Measurements from ENCODE around the gene MBNL1. TPM values are rescaled to one million over a fixed set of nuclear protein-coding genes. Genes with fewer than 3 reads are reported as not detected.
"Not testable (repeated sequence)": the region's sequence is repeated elsewhere in the genome, so short reads cannot be mapped to it uniquely, and the experiment has no call there.

MBNL1 gene
- total and polyA plus RNA-seq, 7 experiments from 2014 or later: 371 to 675 (median 497) TPM

- Histone ChIP-seq H3K4me1 (ENCODE audit: control insufficient read depth in 2 of 2, insufficient read depth in 2 of 2, low read length in 2 of 2) (peaks cover 18 to 24% of the 10 kb centered on the region in 2 donors), H3K36me3 (ENCODE audit: control insufficient read depth in 2 of 3, insufficient read depth in 3 of 3, low read length in 3 of 3) (peaks cover 0 to 24% (median 3%) of the 10 kb centered on the region in 3 experiments)
- H3K27me3 Mint-ChIP-seq; H3K4me3 ChIP-seq (ENCODE audit: low read length); intact Hi-C loops (cut with micrococcal nuclease); DNase-seq; H3K27ac ChIP-seq (ENCODE audit: low read depth, low read length); ATAC-seq; CTCF ChIA-PET; H3K27me3 ChIP-seq (ENCODE audit: control insufficient read depth in 2 of 2, insufficient read depth in 2 of 2, low read length in 2 of 2); H3K9me3 ChIP-seq (ENCODE audit: control insufficient read depth in 2 of 3, low read length in 3 of 3): not testable (repeated sequence)
- POLR2A ChIA-PET: interaction anchor here (0.6 to 1.3 kb wide), 2 partner anchors 8 to 100 kb away, joined by 3 to 5 read pairs; no protein-coding TSS in a partner anchor
- peaks cover 0 to 19% (median 3%) of the 10 kb centered on the region in 11 donors for H3K9me3 Mint-ChIP-seq
- H3K4me3 Mint-ChIP-seq: peak overlapping the region in 9 of 10 donors; percentile 29 to 73 (median 52)
- H3K36me3 Mint-ChIP-seq: peaks cover 29 to 76% (median 69%) of the 10 kb centered on the region in 5 donors
- H3K4me1 Mint-ChIP-seq: peaks cover 61 to 100% (median 90%) of the 10 kb centered on the region in 7 donors
- H3K27ac Mint-ChIP-seq: peak overlapping the region in 7 of 9 donors; percentile 52 to 77 (median 61)
These were observed 103.9 kb downstream of the MBNL1 start for GRCh38 chr3:152372633-152373032.

- Histone ChIP-seq H3K36me3 (ENCODE audit: control insufficient read depth in 2 of 3, insufficient read depth in 3 of 3, low read length in 3 of 3) (peaks cover 0 to 30% (median 3%) of the 10 kb centered on the region in 3 experiments), H3K9me3 (ENCODE audit: control insufficient read depth in 2 of 3, low read length in 3 of 3) (no peaks in the 10 kb centered on the region), H3K4me3 (ENCODE audit: low read length) (no peak overlapping the region), H3K27ac (ENCODE audit: low read depth, low read length) (peak overlapping the region; percentile 39), H3K4me1 (ENCODE audit: control insufficient read depth in 2 of 2, insufficient read depth in 2 of 2, low read length in 2 of 2) (peaks cover 23 to 24% of the 10 kb centered on the region in 2 donors), H3K27me3 (ENCODE audit: control insufficient read depth in 2 of 2, insufficient read depth in 2 of 2, low read length in 2 of 2) (no peaks in the 10 kb centered on the region)
- ATAC-seq (no peak), DNase-seq (no peak)
- H3K27me3 Mint-ChIP-seq: no peaks in the 10 kb centered on the region
- H3K36me3 Mint-ChIP-seq: peaks cover 28 to 73% (median 64%) of the 10 kb centered on the region in 5 donors
- intact Hi-C loops (cut with micrococcal nuclease): no loop called here
- POLR2A ChIA-PET: interaction anchor here (0.6 to 1.3 kb wide), 3 partner anchors 9 to 225 kb away, joined by 3 to 5 read pairs (median 3); no protein-coding TSS in a partner anchor
- peaks cover 59 to 99% (median 87%) of the 10 kb centered on the region in 7 donors for H3K4me1 Mint-ChIP-seq
- H3K4me3 Mint-ChIP-seq: peak overlapping the region in 7 of 10 donors; percentile 29 to 64 (median 45)
- peaks cover 0 to 14% (median 3%) of the 10 kb centered on the region in 11 donors for H3K9me3 Mint-ChIP-seq
- peak overlapping the region in 7 of 9 donors; percentile 34 to 85 (median 72) for H3K27ac Mint-ChIP-seq
- CTCF ChIA-PET: interaction anchor here (0.8 kb wide), 1 partner anchor 14 kb away, joined by 3 read pairs; no protein-coding TSS in a partner anchor
These were observed 104.7 kb downstream of the MBNL1 start for GRCh38 chr3:152373379-152373778.

DNA sequence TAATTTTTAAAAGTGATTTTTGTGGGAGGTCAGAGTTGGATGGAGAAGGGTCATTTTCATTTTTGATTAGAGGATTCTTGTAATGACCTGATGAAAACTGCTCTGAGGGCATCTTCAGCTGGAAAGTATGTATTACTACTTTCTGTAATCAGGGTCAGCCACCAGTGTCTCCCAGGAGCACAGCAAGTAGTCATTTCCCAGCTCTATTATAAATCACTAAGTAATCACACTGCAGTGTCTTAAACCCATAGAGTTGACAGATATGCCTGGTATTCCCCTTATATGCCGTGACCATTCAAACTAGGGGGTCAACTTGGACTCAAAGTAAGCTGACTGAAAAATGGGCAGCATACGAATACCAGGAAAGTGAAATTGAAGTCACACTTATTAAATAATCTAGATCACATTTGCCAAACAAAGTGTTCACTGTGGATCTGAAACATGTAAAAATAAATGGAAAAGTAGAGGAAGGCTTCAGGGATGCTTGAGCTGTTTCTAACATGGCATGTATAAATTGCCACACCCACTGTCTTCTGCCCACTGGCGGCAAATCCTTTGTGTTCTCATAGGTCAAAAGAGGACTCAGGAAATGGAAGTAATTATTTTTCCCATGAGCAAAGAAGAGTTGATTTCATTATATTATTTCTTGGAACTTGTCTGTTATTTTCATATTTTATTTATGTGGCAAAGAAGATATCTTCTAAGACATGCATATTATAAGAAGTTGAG, 105.7 kb downstream of the MBNL1 start:
- ChIA-PET POLR2A (no interaction called here), CTCF (interaction anchor here (0.8 kb wide), 1 partner anchor 13 kb away, joined by 3 read pairs; no protein-coding TSS in a partner anchor)
- Histone ChIP-seq H3K9me3 (ENCODE audit: control insufficient read depth in 2 of 3, low read length in 3 of 3) (no peaks in the 10 kb centered on the region), H3K36me3 (ENCODE audit: control insufficient read depth in 2 of 3, insufficient read depth in 3 of 3, low read length in 3 of 3) (peaks cover 0 to 30% (median 3%) of the 10 kb centered on the region in 3 experiments), H3K4me3 (ENCODE audit: low read length) (no peak overlapping the region), H3K27me3 (ENCODE audit: control insufficient read depth in 2 of 2, insufficient read depth in 2 of 2, low read length in 2 of 2) (no peaks in the 10 kb centered on the region), H3K27ac (ENCODE audit: low read depth, low read length) (peak overlapping the region; percentile 38), H3K4me1 (ENCODE audit: control insufficient read depth in 2 of 2, insufficient read depth in 2 of 2, low read length in 2 of 2) (peaks cover 23 to 26% of the 10 kb centered on the region in 2 donors)
- H3K27ac Mint-ChIP-seq: peak overlapping the region in 8 of 9 donors; percentile 36 to 72 (median 62)
- H3K4me1 Mint-ChIP-seq: peaks cover 57 to 99% (median 85%) of the 10 kb centered on the region in 7 donors
- peak overlapping the region in 6 of 10 donors; percentile 9 to 64 (median 40) for H3K4me3 Mint-ChIP-seq
- ATAC-seq (no peak), DNase-seq (no peak)
- no peaks in the 10 kb centered on the region for H3K27me3 Mint-ChIP-seq
- intact Hi-C loops (cut with micrococcal nuclease): loop anchor here in 1 of 2 donors (1.0 kb wide), 1 partner anchor 9 kb away; no protein-coding TSS in a partner anchor
- H3K9me3 Mint-ChIP-seq: peaks cover 0 to 14% (median 3%) of the 10 kb centered on the region in 11 donors
- peaks cover 23 to 62% (median 54%) of the 10 kb centered on the region in 5 donors for H3K36me3 Mint-ChIP-seq

GRCh38 chr3:152375546-152375945, 106.8 kb downstream of the MBNL1 start:
- no peak overlapping the region for H3K4me3 ChIP-seq (ENCODE audit: low read length)
- peaks cover 24 to 35% of the 10 kb centered on the region in 2 donors for H3K4me1 ChIP-seq (ENCODE audit: control insufficient read depth in 2 of 2, insufficient read depth in 2 of 2, low read length in 2 of 2)
- H3K27me3 ChIP-seq (ENCODE audit: control insufficient read depth in 2 of 2, insufficient read depth in 2 of 2, low read length in 2 of 2): no peaks in the 10 kb centered on the region
- DNase-seq: no peak
- peak overlapping the region in 5 of 9 donors; percentile 24 to 83 (median 62) for H3K27ac Mint-ChIP-seq
- ChIA-PET POLR2A (no interaction called here), CTCF (no interaction called here)
- H3K4me1 Mint-ChIP-seq: peaks cover 57 to 99% (median 85%) of the 10 kb centered on the region in 7 donors
- H3K27me3 Mint-ChIP-seq: no peaks in the 10 kb centered on the region
- H3K4me3 Mint-ChIP-seq: peak overlapping the region in 3 of 10 donors; percentile 27 to 64 (median 54)
- peaks cover 0 to 29% (median 3%) of the 10 kb centered on the region in 3 experiments for H3K36me3 ChIP-seq (ENCODE audit: control insufficient read depth in 2 of 3, insufficient read depth in 3 of 3, low read length in 3 of 3)
- no peak for ATAC-seq
- intact Hi-C loops (cut with micrococcal nuclease): no loop called here
- peaks cover 18 to 51% (median 43%) of the 10 kb centered on the region in 5 donors for H3K36me3 Mint-ChIP-seq
- H3K27ac ChIP-seq (ENCODE audit: low read depth, low read length): peak overlapping the region; percentile 25
- H3K9me3 Mint-ChIP-seq: peaks cover 0 to 14% (median 3%) of the 10 kb centered on the region in 11 donors
- no peaks in the 10 kb centered on the region for H3K9me3 ChIP-seq (ENCODE audit: control insufficient read depth in 2 of 3, low read length in 3 of 3)

- H3K27me3 ChIP-seq (ENCODE audit: control insufficient read depth in 2 of 2, insufficient read depth in 2 of 2, low read length in 2 of 2): no peaks in the 10 kb centered on the region
- peaks cover 51 to 98% (median 83%) of the 10 kb centered on the region in 7 donors for H3K4me1 Mint-ChIP-seq
- H3K27ac Mint-ChIP-seq: peak overlapping the region; percentile 1 to 87 (median 71)
- ATAC-seq: peak; percentile 81
- peak overlapping the region; percentile 2 to 68 (median 24) for H3K4me3 Mint-ChIP-seq
- H3K9me3 ChIP-seq (ENCODE audit: control insufficient read depth in 2 of 3, low read length in 3 of 3): no peaks in the 10 kb centered on the region
- peaks cover 0 to 11% (median 3%) of the 10 kb centered on the region in 11 donors for H3K9me3 Mint-ChIP-seq
- peaks cover 0 to 21% (median 3%) of the 10 kb centered on the region in 3 experiments for H3K36me3 ChIP-seq (ENCODE audit: control insufficient read depth in 2 of 3, insufficient read depth in 3 of 3, low read length in 3 of 3)
- DNase-seq: no peak
- no peaks in the 10 kb centered on the region for H3K27me3 Mint-ChIP-seq
- peaks cover 29 to 37% of the 10 kb centered on the region in 2 donors for H3K4me1 ChIP-seq (ENCODE audit: control insufficient read depth in 2 of 2, insufficient read depth in 2 of 2, low read length in 2 of 2)
- H3K27ac ChIP-seq (ENCODE audit: low read depth, low read length): peak overlapping the region; percentile 32
- H3K4me3 ChIP-seq (ENCODE audit: low read length): no peak overlapping the region
- ChIA-PET POLR2A (interaction anchor here (0.6 to 1.2 kb wide), 4 partner anchors 13 to 122 kb away, joined by 3 to 4 read pairs (median 3); no protein-coding TSS in a partner anchor), CTCF (interaction anchor here (0.7 kb wide), 1 partner anchor 194 kb away, joined by 3 read pairs; no protein-coding TSS in a partner anchor)
- intact Hi-C loops (cut with micrococcal nuclease): loop anchor here in 1 of 2 donors (1.0 kb wide), 2 partner anchors 8 to 10 kb away; no protein-coding TSS in a partner anchor
- peaks cover 13 to 41% (median 34%) of the 10 kb centered on the region in 5 donors for H3K36me3 Mint-ChIP-seq
These were observed 107.8 kb downstream of the MBNL1 start for GRCh38 chr3:152376351-152377183.

All from naive thymus-derived CD4-positive, alpha-beta T cell (primary cell).